ENCODE results near the gene TPRG1. TPM values are rescaled to one million over a fixed set of nuclear protein-coding genes. Genes with fewer than 3 reads are reported as not detected.

The TPRG1 gene
- total and polyA plus RNA-seq, 7 donors = 0.23 to 9.1 (median 3.2) TPM

- no peak overlapping the region for H3K4me3 ChIP-seq
- H3K9me3 ChIP-seq = no peaks in the 10 kb centered on the region
- no peak for DNase-seq
- H3K4me1 ChIP-seq = no peaks in the 10 kb centered on the region
- no peak overlapping the region for H3K27ac ChIP-seq
- no peaks in the 10 kb centered on the region for H3K36me3 ChIP-seq
- TF ChIP-seq, protein P1, sequence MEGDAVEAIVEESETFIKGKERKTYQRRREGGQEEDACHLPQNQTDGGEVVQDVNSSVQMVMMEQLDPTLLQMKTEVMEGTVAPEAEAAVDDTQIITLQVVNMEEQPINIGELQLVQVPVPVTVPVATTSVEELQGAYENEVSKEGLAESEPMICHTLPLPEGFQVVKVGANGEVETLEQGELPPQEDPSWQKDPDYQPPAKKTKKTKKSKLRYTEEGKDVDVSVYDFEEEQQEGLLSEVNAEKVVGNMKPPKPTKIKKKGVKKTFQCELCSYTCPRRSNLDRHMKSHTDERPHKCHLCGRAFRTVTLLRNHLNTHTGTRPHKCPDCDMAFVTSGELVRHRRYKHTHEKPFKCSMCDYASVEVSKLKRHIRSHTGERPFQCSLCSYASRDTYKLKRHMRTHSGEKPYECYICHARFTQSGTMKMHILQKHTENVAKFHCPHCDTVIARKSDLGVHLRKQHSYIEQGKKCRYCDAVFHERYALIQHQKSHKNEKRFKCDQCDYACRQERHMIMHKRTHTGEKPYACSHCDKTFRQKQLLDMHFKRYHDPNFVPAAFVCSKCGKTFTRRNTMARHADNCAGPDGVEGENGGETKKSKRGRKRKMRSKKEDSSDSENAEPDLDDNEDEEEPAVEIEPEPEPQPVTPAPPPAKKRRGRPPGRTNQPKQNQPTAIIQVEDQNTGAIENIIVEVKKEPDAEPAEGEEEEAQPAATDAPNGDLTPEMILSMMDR (IDR thresholded peaks at IDR 0.05) = no peak
- TF ChIP-seq POLR2A (IDR thresholded peaks at IDR 0.05) = no peak
- intact Hi-C loops (cut with DNase I) = no loop called here
- no peaks in the 10 kb centered on the region for H3K27me3 ChIP-seq
- 81 to 92% methylated on average over 4 of the region's 4 CpGs for WGBS, 2 donors
Observed at GRCh38 chr3:189210251-189210770, 38.5 kb downstream of the TPRG1 start.

- DNase-seq = no peak
- intact Hi-C loops (cut with DNase I) = no loop called here
- WGBS, 2 donors = 30 to 63% methylated on average over 2 of the region's 2 CpGs
- Histone ChIP-seq H3K36me3 (no peaks in the 10 kb centered on the region), H3K4me1 (no peaks in the 10 kb centered on the region), H3K9me3 (no peaks in the 10 kb centered on the region), H3K27ac (no peak overlapping the region), H3K27me3 (no peaks in the 10 kb centered on the region), H3K4me3 (no peak overlapping the region)
- TF ChIP-seq POLR2A (IDR thresholded peaks at IDR 0.05) = no peak
- TF ChIP-seq EP300 (IDR thresholded peaks at IDR 0.05) = no peak
- TF ChIP-seq, protein P1 (IDR thresholded peaks at IDR 0.05) = no peak
- no peak for TF ChIP-seq POLR2AphosphoS5 (IDR thresholded peaks at IDR 0.05)
Observed at GRCh38 chr3:189212681-189213080, 40.9 kb downstream of the TPRG1 start.

DNA sequence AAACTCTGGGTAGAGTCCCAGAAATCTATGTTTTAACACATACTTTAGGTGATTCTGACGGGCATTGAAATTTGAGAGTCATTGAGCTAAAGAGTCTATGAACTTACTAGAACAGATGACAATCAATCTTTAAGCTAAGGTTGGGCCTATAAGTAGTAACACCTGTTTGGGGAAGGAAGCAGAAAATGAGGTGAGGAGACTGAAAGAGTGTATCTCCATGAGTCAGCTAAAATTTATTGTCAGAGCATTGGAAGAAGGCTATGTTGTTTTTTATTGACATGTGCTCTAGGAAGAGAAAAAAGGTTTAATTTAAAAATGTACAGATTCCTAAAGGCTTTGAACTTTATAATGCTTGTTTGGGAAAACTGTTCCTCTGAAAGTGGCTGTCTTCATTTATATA, 42.9 kb downstream of the TPRG1 start:
- H3K4me3 ChIP-seq = no peak overlapping the region
- intact Hi-C loops (cut with DNase I) = no loop called here
- no peaks in the 10 kb centered on the region for H3K4me1 ChIP-seq
- no peaks in the 10 kb centered on the region for H3K9me3 ChIP-seq
- DNase-seq = no peak
- H3K36me3 ChIP-seq = no peaks in the 10 kb centered on the region
- TF ChIP-seq POLR2AphosphoS5 (IDR thresholded peaks at IDR 0.05) (no peak), EP300 (IDR thresholded peaks at IDR 0.05) (no peak), POLR2A (IDR thresholded peaks at IDR 0.05) (no peak)
- TF ChIP-seq, protein P1 (IDR thresholded peaks at IDR 0.05) = no peak
- 96% methylated on average over 1 of the region's 1 CpG for WGBS, 2 donors
- H3K27me3 ChIP-seq = no peaks in the 10 kb centered on the region
- no peak overlapping the region for H3K27ac ChIP-seq

DNA sequence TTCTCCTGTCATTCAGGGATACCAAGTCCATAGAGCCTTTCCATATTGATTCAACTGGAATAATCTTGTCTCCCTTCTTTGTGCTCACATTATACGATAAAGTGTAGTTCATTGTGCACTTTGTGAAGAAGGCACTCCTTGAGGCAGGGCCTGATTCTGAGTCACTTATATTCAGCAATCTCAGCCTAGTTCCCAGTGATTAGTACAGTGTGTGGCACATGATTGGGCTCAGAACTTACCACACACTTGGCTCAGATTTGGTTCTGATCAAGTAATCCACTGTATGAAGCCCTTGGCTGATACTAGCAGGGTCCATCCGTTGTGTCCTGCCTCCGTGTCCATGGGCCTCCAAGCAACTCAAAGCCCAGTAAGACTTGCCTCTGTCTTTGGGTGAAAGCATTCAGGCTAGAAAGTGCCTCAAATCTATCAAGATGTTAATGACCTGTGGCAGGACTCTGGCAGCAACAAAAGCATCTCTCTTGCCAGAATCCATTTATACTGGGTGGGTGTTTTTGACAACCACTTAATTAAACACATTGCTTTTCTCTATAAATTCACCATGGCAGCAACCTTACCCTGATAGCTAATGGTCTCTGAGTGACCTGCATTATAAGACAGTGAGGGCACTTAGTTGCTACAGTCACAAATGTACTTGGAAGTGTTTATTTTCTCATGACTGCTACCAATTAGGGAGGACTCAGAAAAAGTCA, 51.3 kb downstream of the TPRG1 start:
- Histone ChIP-seq H3K27me3 (no peaks in the 10 kb centered on the region), H3K9me3 (no peaks in the 10 kb centered on the region), H3K36me3 (no peaks in the 10 kb centered on the region), H3K27ac (no peak overlapping the region), H3K4me3 (no peak overlapping the region), H3K4me1 (no peaks in the 10 kb centered on the region)
- no peak for DNase-seq
- no peak for TF ChIP-seq EP300 (IDR thresholded peaks at IDR 0.05)
- 84 to 91% methylated on average over 3 of the region's 3 CpGs for WGBS, 2 donors
- intact Hi-C loops (cut with DNase I) = no loop called here

DNA sequence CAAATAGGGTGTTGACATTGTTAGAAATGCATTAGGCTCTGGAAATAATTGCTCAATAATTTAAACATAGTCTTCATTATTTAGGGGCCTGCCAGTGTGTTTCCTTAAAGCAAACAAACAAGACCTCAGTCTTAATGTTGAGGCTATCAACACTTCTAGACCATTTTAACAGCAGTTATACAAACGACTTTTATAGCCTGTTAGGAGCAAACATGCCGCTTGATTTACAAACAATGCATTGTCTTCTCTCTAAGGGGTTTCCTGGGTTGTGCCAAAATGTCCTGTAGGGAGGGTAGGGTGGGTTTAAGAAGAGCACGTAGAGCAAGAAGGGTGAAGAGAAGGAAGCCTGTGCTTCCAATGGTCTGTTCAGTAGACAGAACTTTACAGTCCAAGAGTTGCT, 53.7 kb downstream of the TPRG1 start:
- Histone ChIP-seq H3K9me3 (no peaks in the 10 kb centered on the region), H3K36me3 (no peaks in the 10 kb centered on the region), H3K4me1 (no peaks in the 10 kb centered on the region), H3K4me3 (no peak overlapping the region), H3K27me3 (no peaks in the 10 kb centered on the region), H3K27ac (no peak overlapping the region)
- 18 to 56% methylated on average over 3 of the region's 3 CpGs for WGBS, 2 donors
- DNase-seq = no peak
- TF ChIP-seq, protein P1 (IDR thresholded peaks at IDR 0.05) = no peak
- no peak for TF ChIP-seq EP300 (IDR thresholded peaks at IDR 0.05)
- TF ChIP-seq POLR2A (IDR thresholded peaks at IDR 0.05) = no peak
- TF ChIP-seq POLR2AphosphoS5 (IDR thresholded peaks at IDR 0.05) = no peak
- intact Hi-C loops (cut with DNase I) = no loop called here
